ENCODE results near the gene TOR1AIP2. TPM values are rescaled to one million over a fixed set of nuclear protein-coding genes. Genes with fewer than 3 reads are reported as not detected.

The TOR1AIP2 gene
- total and polyA plus RNA-seq, 2 of the 13 experiments (the other 11 are each of a cell fraction or from before 2014, with no cell fraction given): 35.2 to 65.8 TPM

DNA sequence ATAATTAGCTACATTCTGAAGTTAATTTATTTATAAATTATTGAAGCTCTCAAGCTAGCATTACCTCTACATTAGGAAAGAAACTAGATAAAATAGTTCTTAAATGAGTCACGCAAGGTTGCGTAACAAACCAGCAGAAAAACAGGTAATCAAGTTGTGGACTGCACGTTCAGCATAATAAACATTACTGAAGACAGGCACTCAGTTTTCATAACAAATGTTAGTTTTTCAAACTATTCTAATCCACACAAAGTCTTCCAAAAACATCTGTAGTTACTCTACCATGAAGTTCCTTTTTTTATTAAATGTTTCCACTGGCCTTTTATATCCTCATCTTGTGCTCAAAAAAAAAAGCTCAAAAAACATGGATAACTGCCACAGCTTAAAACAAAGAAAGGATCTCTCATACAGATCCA lies 1.3 kb downstream of the TOR1AIP2 start (continued):
- no peak for TF ChIP-seq E2F2 (CRISPR knock-in tag; IDR thresholded peaks at IDR 0.05; ENCODE audit: borderline replicate concordance)
- TF ChIP-seq MAFK (conservative IDR thresholded peaks at IDR 0.05 in 1 of 2, IDR thresholded peaks at IDR 0.05 in 1 of 2; ENCODE audit: low read length in 2 of 2): peak; percentile 34 to 49
- no peak for TF ChIP-seq ATF7-NPFF (CRISPR knock-in tag; IDR thresholded peaks at IDR 0.05; ENCODE audit: low read depth)
- TF ChIP-seq PLSCR1 (CRISPR knock-in tag; IDR thresholded peaks at IDR 0.05; ENCODE audit: borderline replicate concordance): no peak
- TF ChIP-seq FOSL2 (CRISPR knock-in tag; IDR thresholded peaks at IDR 0.05): peak; percentile 90; the same call in 1 of the 2 replicates
- no peak for TF ChIP-seq ZNF510 (CRISPR knock-in tag; IDR thresholded peaks at IDR 0.05; ENCODE audit: low read depth)
- no peak for TF ChIP-seq SALL2 (CRISPR knock-in tag; IDR thresholded peaks at IDR 0.05)
- TF ChIP-seq ZNF724P (CRISPR knock-in tag; IDR thresholded peaks at IDR 0.05; ENCODE audit: borderline replicate concordance): no peak
- TF ChIP-seq ATAD3A (CRISPR knock-in tag; IDR thresholded peaks at IDR 0.05): no peak
- no peak for TF ChIP-seq ZMYM3 (CRISPR knock-in tag; IDR thresholded peaks at IDR 0.05)
- peak; percentile 37; the same call in 1 of the 2 replicates for TF ChIP-seq KDM5A (IDR thresholded peaks at IDR 0.05; ENCODE audit: borderline replicate concordance, low read length)
- TF ChIP-seq GPBP1L1 (CRISPR knock-in tag; IDR thresholded peaks at IDR 0.05): no peak
- TF ChIP-seq RARG (CRISPR knock-in tag; IDR thresholded peaks at IDR 0.05; ENCODE audit: low read depth): no peak
- TF ChIP-seq FIP1L1 (IDR thresholded peaks at IDR 0.05; ENCODE audit: borderline replicate concordance, insufficient read depth, low read depth, low read length): no peak
- TF ChIP-seq NFKB2 (CRISPR knock-in tag; IDR thresholded peaks at IDR 0.05; ENCODE audit: borderline replicate concordance): no peak
- TF ChIP-seq MIXL1 (CRISPR knock-in tag; IDR thresholded peaks at IDR 0.05): 0 out of 2 replicates have a peak, but pooled peaks have one; percentile 30
- TF ChIP-seq TERF1 (CRISPR knock-in tag; IDR thresholded peaks at IDR 0.05): no peak
- no peak for TF ChIP-seq ZNF891 (CRISPR knock-in tag; IDR thresholded peaks at IDR 0.05)
- TF ChIP-seq TCF7 (IDR thresholded peaks at IDR 0.05; ENCODE audit: low read depth): 0 out of 2 replicates have a peak, but pooled peaks have one; percentile 2
- TF ChIP-seq GABPB1 (CRISPR knock-in tag; IDR thresholded peaks at IDR 0.05): no peak
- TF ChIP-seq ZNF337 (CRISPR knock-in tag; IDR thresholded peaks at IDR 0.05; ENCODE audit: borderline replicate concordance, low read depth): no peak
- TF ChIP-seq, protein P1, sequence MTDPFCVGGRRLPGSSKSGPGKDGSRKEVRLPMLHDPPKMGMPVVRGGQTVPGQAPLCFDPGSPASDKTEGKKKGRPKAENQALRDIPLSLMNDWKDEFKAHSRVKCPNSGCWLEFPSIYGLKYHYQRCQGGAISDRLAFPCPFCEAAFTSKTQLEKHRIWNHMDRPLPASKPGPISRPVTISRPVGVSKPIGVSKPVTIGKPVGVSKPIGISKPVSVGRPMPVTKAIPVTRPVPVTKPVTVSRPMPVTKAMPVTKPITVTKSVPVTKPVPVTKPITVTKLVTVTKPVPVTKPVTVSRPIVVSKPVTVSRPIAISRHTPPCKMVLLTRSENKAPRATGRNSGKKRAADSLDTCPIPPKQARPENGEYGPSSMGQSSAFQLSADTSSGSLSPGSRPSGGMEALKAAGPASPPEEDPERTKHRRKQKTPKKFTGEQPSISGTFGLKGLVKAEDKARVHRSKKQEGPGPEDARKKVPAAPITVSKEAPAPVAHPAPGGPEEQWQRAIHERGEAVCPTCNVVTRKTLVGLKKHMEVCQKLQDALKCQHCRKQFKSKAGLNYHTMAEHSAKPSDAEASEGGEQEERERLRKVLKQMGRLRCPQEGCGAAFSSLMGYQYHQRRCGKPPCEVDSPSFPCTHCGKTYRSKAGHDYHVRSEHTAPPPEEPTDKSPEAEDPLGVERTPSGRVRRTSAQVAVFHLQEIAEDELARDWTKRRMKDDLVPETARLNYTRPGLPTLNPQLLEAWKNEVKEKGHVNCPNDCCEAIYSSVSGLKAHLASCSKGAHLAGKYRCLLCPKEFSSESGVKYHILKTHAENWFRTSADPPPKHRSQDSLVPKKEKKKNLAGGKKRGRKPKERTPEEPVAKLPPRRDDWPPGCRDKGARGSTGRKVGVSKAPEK (CRISPR knock-in tag; IDR thresholded peaks at IDR 0.05; ENCODE audit: borderline replicate concordance): no peak
- no peak for TF ChIP-seq TCF7L2 (IDR thresholded peaks at IDR 0.05; ENCODE audit: low read depth, low read length)
- TF ChIP-seq ZFP90 (CRISPR knock-in tag; IDR thresholded peaks at IDR 0.05; ENCODE audit: borderline replicate concordance): no peak

All from HepG2 (cell line).